Endodermal cell (in vitro differentiated cells): Measurements from ENCODE around the gene PITX2. TPM values are rescaled to one million over a fixed set of nuclear protein-coding genes. Genes with fewer than 3 reads are reported as not detected.

Experiments used
- DNase-seq: peaks from one replicate; pipeline ENCODE4 v3.0.0-alpha.2; 2017
- H3K27ac ChIP-seq: 2 replicates; pipeline ENCODE4 v1.5.1; 2013; ENCODE audit warnings: mild to moderate bottlenecking, low read depth, low read length, moderate library complexity
- H3K27me3 ChIP-seq: 2 replicates; pipeline ENCODE4 v1.6.1; 2013; ENCODE audit warnings: mild to moderate bottlenecking, low read length, moderate library complexity; ENCODE audit not compliant: insufficient read depth, control insufficient read depth, poor library complexity, severe bottlenecking
- H3K36me3 ChIP-seq: 2 replicates; pipeline ENCODE4 v1.7.0; 2013; ENCODE audit warnings: mild to moderate bottlenecking, low read length, moderate library complexity; ENCODE audit not compliant: control insufficient read depth, insufficient read depth
- H3K4me1 ChIP-seq: one replicate; pipeline ENCODE4 v1.7.0; 2013; ENCODE audit warnings: low read length; ENCODE audit not compliant: control insufficient read depth, insufficient read depth
- H3K4me3 ChIP-seq: 2 replicates; pipeline ENCODE4 v1.5.1; 2013; ENCODE audit warnings: mild to moderate bottlenecking, low read length, moderate library complexity
- H3K9ac ChIP-seq: 2 replicates; pipeline ENCODE4 v1.6.1; 2013; ENCODE audit warnings: mild to moderate bottlenecking, low read length, moderate library complexity; ENCODE audit not compliant: poor library complexity, severe bottlenecking; ENCODE audit errors: extremely low read depth
- H3K9me3 ChIP-seq: 2 replicates; pipeline ENCODE4 v1.6.1; 2013; ENCODE audit warnings: mild to moderate bottlenecking, low read length, moderate library complexity; ENCODE audit not compliant: control insufficient read depth
- H3K27ac Mint-ChIP-seq: 2 replicates; pipeline ENCODE4 v1.8.0; 2020; ENCODE audit warnings: mixed read lengths
- H3K27me3 Mint-ChIP-seq: 2 replicates; pipeline ENCODE4 v1.8.0; 2021; ENCODE audit warnings: mild to moderate bottlenecking, mixed read lengths; ENCODE audit not compliant: insufficient read depth
- H3K36me3 Mint-ChIP-seq: 2 replicates; pipeline ENCODE4 v1.8.0; 2020; ENCODE audit warnings: low read depth, mixed read lengths
- H3K4me1 Mint-ChIP-seq: 2 replicates; pipeline ENCODE4 v1.8.0; 2020; ENCODE audit warnings: mixed read lengths
- H3K4me3 Mint-ChIP-seq: 2 replicates; pipeline ENCODE4 v1.8.0; 2020; ENCODE audit warnings: mild to moderate bottlenecking, moderate library complexity, mixed read lengths
- H3K9me3 Mint-ChIP-seq: 2 replicates; pipeline ENCODE4 v1.8.0; 2020; ENCODE audit warnings: mild to moderate bottlenecking, mixed read lengths
- WGBS, 2 experiments: methylation state at CpG; one replicate each; pipeline versions ENCODE4 v1.1.5 to v1.1.7; 2013; ENCODE audit warnings: missing lambda C conversion rate in 2 of 2, mixed read lengths in 1 of 2; ENCODE audit not compliant: insufficient coverage in 1 of 2, insufficient read length in 1 of 2; 5-methylcytosine and 5-hydroxymethylcytosine counted together
- total RNA-seq, 2 donors: library from RNA; stranded (reverse); fragmentation: NEBNext Ultra II Directional in 1 of 2; extraction: Animal tissue kit (Norgen Biotek cat#: 25700) in 1 of 2; gene quantifications; 2 replicates in 1 of 2; 3 replicates in 1 of 2; pipeline ENCODE4 v1.2.1, GENCODE V29; 2021
- TF ChIP-seq, protein P1 (sequence below): fragments of 200-600 bp; sonication (generic); conservative IDR thresholded peaks from 2 replicates; pipeline ENCODE4 v1.5.0; 2021; ENCODE audit warnings: antibody characterized with exemption, mild to moderate bottlenecking

Gene PITX2
- total RNA-seq, 2 donors from 2014 or later, result 28.8 to 32.7 TPM

DNA sequence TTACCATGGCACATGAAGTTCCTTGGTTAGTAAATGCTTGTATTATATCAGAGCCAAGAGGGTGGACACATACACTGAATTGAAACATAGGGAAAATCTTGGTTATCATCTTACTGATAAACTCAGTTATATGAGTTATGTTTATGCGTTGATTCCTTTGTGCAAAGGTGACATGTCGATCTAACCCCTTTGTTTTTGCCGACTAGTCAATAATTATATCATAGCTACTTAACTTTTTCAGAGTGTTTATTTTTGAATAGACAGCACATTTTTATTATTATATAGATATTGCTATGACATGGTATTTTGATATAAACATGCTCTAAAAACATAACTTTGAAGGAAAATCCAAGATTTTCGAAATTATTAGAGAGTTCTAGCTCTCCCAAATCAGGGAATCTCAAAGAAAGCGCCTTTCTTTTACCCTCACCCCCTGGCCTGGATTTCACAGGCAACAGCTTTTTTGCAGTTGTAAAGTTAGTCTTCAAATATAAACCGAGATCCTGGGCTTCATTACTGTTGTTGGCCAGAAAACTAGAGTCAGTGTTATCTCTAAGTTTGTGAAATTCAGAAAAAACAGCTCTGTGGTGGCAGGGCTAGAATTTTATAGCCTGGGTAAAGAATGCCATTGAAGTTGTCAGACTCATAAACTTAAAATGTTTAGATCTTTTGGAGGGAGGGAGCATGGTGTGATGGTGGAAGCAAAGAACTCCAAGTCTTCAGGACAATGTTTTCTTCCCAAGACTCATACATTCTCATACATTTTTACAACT lies 45.8 kb upstream of the PITX2 start:
- no peaks in the 10 kb centered on the region for H3K9me3 ChIP-seq
- DNase-seq, result no peak
- H3K4me1 ChIP-seq, result no peaks in the 10 kb centered on the region
- H3K27ac Mint-ChIP-seq, result no peak overlapping the region
- H3K4me3 Mint-ChIP-seq, result no peak overlapping the region
- H3K4me3 ChIP-seq, result no peak overlapping the region
- WGBS, 2 experiments, result 86 to 94% methylated on average over 3 to 5 of the region's 6 CpGs
- peaks cover 4% of the 10 kb centered on the region for H3K27me3 Mint-ChIP-seq
- no peaks in the 10 kb centered on the region for H3K36me3 Mint-ChIP-seq
- no peak overlapping the region for H3K27ac ChIP-seq
- H3K4me1 Mint-ChIP-seq, result no peaks in the 10 kb centered on the region
- H3K36me3 ChIP-seq, result no peaks in the 10 kb centered on the region
- TF ChIP-seq, protein P1, sequence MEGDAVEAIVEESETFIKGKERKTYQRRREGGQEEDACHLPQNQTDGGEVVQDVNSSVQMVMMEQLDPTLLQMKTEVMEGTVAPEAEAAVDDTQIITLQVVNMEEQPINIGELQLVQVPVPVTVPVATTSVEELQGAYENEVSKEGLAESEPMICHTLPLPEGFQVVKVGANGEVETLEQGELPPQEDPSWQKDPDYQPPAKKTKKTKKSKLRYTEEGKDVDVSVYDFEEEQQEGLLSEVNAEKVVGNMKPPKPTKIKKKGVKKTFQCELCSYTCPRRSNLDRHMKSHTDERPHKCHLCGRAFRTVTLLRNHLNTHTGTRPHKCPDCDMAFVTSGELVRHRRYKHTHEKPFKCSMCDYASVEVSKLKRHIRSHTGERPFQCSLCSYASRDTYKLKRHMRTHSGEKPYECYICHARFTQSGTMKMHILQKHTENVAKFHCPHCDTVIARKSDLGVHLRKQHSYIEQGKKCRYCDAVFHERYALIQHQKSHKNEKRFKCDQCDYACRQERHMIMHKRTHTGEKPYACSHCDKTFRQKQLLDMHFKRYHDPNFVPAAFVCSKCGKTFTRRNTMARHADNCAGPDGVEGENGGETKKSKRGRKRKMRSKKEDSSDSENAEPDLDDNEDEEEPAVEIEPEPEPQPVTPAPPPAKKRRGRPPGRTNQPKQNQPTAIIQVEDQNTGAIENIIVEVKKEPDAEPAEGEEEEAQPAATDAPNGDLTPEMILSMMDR, result no peak
- H3K9ac ChIP-seq, result no peak overlapping the region
- no peaks in the 10 kb centered on the region for H3K9me3 Mint-ChIP-seq
- H3K27me3 ChIP-seq, result no peaks in the 10 kb centered on the region

DNA sequence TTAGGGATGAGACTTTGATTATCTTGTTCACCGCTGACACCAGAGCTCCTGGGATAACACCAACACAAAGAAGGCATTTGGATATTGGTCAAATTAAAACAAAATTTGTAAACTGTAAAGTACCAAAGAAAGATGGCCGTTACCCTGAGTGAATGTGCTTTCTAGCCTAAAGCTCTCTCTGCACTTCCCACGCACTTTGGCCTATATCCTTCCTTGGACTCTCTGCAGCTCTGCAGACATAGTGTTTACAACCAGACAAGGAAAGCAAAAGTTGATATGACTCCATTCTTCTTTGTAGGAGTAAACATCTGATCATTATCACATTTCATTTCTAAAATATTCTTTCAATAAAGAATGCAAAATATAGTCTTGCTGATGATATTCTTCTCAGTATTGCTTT lies 44.8 kb upstream of the PITX2 start:
- 93% methylated on average over 2 to 3 of the region's 3 CpGs for WGBS, 2 experiments
- no peaks in the 10 kb centered on the region for H3K36me3 Mint-ChIP-seq
- TF ChIP-seq, protein P1, result no peak
- H3K4me1 Mint-ChIP-seq, result no peaks in the 10 kb centered on the region
- peaks cover 4% of the 10 kb centered on the region for H3K27me3 Mint-ChIP-seq
- Histone ChIP-seq H3K4me1 (no peaks in the 10 kb centered on the region), H3K9me3 (no peaks in the 10 kb centered on the region), H3K36me3 (no peaks in the 10 kb centered on the region), H3K9ac (no peak overlapping the region), H3K27me3 (no peaks in the 10 kb centered on the region), H3K27ac (no peak overlapping the region), H3K4me3 (no peak overlapping the region)
- H3K9me3 Mint-ChIP-seq, result no peaks in the 10 kb centered on the region
- no peak for DNase-seq
- H3K4me3 Mint-ChIP-seq, result no peak overlapping the region
- no peak overlapping the region for H3K27ac Mint-ChIP-seq

DNA sequence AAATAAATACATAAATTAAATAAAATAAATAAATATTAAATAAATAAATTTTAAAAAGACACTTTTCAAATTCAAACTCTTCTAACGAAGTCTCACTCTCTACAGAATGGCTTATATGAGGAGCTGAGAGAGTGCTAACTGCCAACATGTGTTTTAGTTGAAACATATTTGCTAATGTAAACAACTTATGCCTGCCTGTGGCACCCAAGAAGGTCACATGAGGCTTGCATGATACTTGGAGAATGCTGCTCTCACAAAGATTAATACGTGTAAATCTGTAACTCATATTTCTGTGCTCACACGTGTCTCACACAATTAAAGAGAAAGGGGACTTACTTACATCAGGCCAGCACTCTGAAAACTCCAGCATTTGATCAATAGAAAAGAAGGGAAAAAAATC lies 43.2 kb upstream of the PITX2 start:
- Histone ChIP-seq H3K36me3 (no peaks in the 10 kb centered on the region), H3K4me3 (no peak overlapping the region), H3K9me3 (no peaks in the 10 kb centered on the region), H3K9ac (no peak overlapping the region), H3K27ac (no peak overlapping the region), H3K27me3 (no peaks in the 10 kb centered on the region), H3K4me1 (no peaks in the 10 kb centered on the region)
- H3K4me3 Mint-ChIP-seq, result no peak overlapping the region
- no peaks in the 10 kb centered on the region for H3K4me1 Mint-ChIP-seq
- no peak for DNase-seq
- peaks cover 9% of the 10 kb centered on the region for H3K27me3 Mint-ChIP-seq
- no peak overlapping the region for H3K27ac Mint-ChIP-seq
- no peaks in the 10 kb centered on the region for H3K36me3 Mint-ChIP-seq
- no peaks in the 10 kb centered on the region for H3K9me3 Mint-ChIP-seq
- TF ChIP-seq, protein P1, result no peak
- WGBS, 2 experiments, result 99 to 100% methylated on average over 2 to 3 of the region's 3 CpGs
